Stimulated activated CD4-positive, alpha-beta T cell treated with anti-CD3 and anti-CD28 coated beads, Interleukin-1b, Interleukin-23, amount 100 ng/mL, for 4 hours (primary cell): ENCODE data around the gene PZP.
"Not testable (repeated sequence)": the region's sequence is repeated elsewhere in the genome, so short reads cannot be mapped to it uniquely, and the experiment has no call there.

Source experiments
- DNase-seq, 2 donors: peaks; one replicate each; pipeline ENCODE4 v3.0.0-alpha.2; 2020; ENCODE audit warnings: low read depth in 2 of 2

The PZP gene

DNA sequence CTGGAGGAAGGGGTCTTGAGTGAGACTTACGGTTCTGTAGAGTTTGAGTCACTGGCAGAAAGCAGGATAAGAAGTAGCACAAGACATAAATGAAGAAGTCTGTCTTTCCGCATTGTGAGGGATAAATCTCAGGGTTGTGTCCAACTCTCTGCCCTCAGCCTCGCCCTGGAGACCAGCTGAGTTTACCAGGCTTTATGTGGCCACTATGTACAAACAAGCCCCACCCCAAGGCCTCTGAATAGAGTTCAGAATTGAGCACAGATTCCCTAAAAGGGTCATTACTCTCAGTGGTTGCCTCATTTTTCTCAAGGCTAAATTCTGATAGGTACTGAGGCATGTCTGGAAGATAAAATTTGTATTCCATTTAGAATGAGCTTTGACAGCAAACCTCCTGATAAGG lies at the start of gene PZP:
PZP (minus strand) TSS at position 167 of the 400 bp plus-strand sequence; CDS start at position 113, 54 bp downstream.
- no peak for DNase-seq

DNA sequence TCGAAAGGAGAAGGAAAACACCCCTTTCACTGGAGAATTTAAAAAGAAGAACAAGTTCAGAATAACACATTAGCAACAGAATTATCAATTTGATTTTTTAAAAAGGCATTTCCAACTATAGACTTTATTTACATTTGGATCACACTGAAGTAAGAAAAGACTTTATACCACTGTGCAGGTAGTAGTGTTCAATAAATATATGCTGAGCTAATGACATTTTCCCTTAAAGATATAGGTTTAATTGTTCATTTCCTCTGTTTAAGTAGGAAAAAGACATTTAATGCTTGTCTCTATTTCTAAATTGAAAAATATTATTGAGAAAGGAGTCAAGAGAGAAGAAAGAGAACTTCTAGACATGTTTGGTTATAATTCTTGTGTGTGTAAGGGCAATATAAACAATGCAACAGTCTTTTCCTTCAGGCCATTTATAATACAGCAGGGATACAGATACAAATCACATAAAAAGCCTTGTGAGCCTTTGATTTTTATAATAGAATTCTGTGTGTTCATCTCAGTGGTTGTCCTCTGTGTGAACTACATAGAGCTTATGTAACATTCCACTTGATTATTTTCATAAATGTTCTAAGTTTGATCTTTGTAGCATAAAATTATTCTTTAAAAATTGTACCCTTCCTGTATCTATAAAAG lies 48.7 kb upstream of the PZP start:
- no peak for DNase-seq

DNA sequence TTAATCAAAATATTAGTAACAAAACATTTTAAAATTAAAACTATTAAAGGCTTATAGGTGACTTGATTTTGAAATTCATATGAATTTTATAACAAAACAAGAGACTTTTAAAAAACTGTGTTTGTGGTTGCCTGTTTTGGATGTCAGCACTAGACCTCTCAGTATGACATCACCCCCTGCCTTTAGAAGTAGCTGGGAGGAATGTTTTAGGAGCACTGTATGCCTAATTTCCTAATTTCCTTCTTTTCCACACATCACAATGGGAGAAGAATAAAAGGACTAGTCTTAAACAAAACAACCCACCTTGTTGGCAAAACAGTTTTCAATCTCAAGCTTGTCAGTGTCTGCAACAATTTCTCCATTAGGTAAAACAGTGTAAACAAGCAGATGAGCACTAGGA lies 48.1 kb upstream of the PZP start:
- no peak for DNase-seq

DNA sequence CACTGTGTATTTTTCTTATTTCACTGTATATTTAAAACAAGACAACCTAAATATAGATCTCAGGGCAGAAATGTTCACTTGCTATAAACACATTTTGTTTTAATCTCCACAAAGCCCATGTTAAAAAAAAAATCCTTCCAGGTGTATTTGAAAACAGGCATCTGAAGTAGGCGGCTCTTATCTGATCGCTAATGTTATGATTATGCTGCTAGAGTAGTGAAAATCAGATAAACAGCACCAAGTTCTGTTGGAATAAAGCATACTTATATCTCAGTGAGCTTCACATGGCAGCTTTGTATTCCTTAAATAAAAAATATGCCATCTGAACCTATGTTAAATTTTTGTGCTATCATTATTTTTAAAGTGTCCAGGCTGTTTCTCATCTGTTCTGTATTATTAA lies 47.6 kb upstream of the PZP start:
- DNase-seq, result no peak

DNA sequence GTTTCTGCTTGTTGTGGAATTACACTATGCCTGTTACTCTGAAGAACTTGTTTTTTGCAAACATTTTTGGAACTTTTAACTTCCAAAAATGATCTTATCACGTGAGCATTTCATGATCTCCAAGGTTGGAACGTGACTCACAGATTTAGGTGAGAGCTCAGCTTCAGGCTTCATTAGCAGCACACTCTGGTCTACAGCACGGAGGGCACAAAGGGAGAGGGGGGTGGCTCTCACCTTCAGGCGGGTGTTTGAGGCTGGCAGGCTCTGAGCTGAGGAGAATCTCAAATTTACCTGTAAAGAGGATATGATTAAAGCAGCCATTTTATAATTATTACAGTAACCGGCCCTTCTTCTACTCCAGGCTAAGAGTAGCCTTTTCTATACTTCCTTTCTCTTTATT lies 45.3 kb upstream of the PZP start:
- DNase-seq, result no peak

DNA sequence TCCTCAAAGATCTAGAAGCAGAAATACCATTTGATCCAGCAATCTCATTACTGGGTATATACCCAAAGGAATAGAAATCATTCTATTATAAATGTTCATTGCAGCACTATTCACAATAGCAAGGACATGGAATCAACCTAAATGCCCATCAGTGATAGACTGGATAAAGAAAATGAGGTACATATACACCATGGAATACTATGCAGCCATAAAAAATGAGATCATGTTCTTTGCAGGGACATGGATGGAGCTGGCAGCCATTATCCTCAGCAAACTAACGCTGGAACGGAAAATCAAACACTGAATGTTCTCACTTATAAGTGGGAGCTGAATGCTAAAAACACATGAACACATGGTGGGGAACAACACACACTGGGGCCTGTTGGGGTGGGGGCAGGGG lies 44.6 kb upstream of the PZP start:
- DNase-seq, result not testable (repeated sequence)

DNA sequence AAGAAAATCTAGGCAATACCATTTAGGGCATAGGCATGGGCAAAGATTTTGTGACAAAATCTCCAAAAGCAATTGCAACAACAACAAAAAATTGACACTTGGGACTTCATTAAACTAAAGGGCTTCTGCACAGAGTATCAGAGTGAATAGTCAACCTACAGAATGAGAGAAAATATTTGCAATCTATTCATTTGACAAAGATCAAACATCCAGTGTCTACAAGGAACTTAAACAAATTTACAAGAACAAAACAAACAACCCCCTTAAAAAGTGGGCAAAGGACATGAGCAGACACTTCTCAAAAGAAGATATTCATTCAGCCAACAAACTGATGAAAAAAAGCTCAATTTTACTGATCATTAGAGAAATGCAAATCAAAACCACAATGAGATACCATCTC lies 44.1 kb upstream of the PZP start:
- DNase-seq, result no peak

DNA sequence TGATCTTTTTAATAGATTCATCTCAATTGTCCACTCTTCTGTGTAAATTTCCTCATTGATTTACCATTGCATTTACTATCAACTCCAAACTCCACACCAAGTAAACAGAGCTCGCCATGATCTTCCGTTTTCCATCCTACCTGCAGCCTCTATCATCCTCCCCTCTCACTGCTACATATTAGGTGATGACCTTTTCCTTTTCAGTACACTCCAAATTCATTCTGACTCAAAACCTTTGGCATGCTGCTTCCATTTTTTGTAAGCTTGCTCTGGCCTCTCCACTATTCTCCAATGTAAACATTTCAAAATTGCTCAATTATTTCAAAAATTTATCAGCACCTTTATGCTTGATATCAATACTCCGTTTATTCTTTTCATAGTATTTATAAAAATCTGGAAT lies 40.2 kb upstream of the PZP start:
- DNase-seq, result no peak

DNA sequence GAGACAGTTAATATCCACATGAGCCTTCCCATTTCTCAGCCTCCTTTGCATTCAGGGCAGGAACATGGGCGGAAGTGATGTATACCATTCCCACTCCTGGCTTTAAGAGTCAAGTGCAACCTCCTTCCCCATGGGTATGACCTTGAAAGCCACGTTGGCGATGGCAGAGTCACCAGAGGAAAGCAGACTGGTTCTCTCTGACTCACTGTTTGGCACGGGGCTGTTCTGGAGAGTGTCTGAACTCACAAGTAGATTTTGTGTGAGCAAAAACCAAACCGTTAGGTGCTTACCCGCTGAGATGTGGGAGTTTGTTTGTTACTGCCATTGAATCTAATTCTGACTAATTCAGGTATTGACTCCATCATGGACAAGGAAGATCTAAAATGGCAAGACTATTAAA lies 36.7 kb upstream of the PZP start:
- DNase-seq, result peak in 1 of 2 donors; percentile 27

DNA sequence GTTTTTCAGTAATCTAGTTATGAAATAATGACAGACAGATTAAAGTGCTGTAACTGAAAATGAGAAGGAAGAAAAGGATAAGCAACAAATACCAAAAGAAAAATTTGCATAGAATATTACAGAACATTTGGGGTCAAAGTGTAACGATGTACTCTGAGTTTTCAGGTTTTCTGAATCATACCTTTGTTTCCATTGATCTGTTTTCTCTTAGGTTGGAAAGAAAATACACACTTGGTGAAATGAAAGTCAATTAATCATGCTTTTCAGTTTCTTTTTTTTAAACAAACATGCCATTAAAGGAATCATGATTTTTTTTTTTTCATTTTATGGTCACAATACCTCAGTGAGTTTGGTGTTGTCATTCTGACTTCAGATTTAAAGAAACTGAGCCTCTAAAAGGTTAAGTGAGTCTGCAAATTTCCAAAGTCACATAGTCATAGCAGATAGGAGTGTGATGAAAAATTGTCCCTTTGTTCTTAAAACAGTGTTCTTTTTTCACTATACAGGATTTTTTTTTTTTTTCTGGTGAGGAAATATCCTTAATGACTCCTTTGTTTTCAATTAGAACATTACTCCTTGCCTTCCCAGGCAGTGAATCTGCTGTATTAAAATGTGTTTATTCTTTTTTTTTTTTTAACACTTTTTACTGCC lies 35.9 kb upstream of the PZP start:
- DNase-seq, result no peak

DNA sequence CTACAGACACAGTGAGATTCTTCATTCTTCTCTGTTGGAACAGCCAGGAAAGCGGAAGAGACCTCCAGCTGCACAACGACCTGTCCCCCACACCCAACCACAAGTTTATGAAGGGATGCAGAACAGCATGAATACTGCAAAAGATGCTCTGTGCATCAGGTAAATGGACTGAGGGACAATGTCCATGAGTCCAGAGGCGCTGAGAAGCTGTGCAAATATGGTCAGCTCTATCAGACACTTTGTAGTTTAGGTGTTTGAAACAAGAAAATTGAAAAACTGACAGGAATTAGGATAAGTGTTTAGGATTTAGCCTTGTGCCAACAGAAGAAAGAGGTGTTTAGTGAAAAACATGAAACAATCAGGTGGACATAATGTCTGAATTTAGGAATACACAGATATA lies 33.1 kb upstream of the PZP start:
- DNase-seq, result no peak

DNA sequence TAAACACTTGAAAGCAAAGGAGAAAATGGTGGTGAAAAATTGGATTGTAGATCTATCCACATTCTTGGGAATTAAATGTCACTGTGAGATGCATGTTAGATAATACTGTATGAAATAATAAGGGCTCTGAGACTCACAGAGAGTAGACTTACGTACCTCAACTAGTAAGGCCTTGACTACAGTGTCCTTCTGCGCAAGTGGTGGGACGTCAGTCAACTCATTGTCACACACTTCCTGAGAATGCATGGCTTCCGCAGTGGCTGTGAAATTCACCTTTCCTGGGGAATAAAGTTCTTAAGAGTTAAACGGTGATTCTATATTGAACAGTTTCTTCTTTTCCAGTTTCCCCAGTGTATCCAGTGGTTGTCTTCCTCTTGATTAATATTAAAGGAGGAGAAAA lies 32.6 kb upstream of the PZP start:
- no peak for DNase-seq

DNA sequence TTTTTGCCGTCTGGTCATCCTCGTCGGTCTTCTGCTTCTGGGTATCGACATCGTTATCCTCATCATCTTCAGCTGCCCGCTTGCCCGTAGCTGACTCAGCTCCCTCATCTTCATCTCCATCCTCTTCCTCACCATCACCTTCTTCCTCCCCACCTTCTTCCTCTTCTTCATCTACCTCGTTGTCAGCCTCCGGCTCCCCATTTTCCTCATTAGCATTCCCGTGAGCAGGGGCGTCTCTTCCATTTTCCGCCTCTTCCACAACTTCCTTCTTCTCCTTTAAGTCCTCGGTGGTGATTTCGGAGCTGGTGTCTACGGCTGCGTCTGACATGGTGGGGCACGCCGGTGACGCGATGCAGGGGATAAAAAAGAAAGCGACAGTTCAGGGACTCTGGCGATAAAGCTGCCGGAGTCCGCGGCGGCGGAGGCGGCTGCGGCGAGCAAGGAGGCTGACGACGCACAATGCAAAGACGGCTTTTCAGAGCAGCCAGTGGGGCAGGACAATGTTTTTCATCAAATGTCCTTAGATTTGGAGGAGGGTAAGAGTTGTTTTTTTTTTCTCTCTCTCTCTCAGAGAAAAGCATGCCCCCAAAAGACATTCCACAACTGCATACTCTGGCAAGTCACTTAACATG lies 31.9 kb upstream of the PZP start:
- peak; percentile 13 to 24 for DNase-seq

DNA sequence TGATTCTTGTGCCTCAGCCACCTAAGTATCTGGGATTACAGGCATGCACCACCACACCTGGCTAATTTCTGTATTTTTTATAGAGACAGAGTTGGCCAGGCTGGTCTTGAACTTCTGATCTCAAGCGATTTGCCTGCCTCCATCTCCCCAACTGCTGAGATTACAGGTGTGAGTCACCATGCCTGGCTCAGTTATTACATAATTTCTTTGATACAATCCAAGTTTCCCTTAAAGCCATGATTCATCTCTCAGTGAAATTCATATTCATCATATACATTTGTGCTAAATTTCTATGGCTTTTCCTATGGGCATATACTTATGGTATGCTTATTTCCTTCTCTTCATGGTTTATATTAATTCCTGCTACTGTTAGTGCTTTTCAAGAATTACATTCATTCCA lies 29.1 kb upstream of the PZP start:
- DNase-seq, result no peak

DNA sequence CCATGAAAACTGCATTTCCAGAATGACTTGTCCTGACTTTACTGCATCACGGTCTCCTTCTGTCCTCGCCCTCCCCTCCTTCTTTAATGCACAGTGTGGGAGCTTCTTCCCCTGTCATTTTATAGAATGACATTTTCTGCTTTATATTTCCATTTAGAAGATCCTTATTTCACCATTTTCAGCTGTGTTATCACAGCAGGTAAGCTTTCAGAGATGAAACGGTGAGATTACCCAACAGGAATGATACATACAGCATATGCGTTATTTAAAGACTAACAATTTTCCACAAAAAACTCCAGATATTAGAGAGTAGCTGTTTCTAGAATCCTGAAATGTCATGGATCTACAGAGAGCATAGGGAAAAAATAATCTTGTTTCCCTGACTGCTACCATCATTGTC lies 27.3 kb upstream of the PZP start:
- DNase-seq, result no peak

DNA sequence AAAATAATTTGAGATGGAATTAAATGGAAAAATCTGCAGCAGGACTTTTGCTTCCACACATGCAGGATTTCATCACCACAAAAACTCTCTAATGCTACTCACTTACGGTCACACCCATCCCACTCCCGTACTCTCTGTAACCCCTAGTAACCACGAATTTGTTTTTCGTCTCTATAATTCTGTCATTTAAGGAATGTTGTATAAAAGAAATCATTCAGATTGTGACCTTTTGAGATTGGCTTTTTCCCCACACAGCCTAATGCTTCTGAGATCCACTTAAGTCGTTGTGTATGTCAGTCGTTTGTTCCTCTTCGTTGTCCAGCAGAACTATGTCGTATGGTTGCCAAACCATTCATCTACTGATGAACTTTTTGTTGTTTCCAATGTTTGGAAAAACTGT lies 19.8 kb upstream of the PZP start:
- no peak for DNase-seq

DNA sequence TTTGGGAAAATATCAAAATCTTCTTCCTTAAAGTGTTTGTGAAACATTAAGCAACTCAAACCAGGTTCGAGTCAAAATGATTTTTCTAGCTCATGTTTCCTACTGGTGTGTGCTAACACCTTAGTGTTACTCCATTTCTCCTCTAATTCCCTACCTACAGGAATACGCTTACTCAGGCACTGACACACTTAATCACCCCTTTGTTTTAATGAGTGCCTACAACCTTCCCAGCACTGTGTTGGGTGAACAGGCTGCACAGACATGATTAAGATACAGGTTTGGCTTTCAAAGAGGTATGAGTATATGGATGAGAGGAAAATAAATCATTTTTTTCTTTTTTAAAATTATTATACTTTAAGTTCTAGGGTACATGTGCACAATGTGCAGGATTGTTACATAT lies 15.6 kb upstream of the PZP start:
- no peak for DNase-seq

DNA sequence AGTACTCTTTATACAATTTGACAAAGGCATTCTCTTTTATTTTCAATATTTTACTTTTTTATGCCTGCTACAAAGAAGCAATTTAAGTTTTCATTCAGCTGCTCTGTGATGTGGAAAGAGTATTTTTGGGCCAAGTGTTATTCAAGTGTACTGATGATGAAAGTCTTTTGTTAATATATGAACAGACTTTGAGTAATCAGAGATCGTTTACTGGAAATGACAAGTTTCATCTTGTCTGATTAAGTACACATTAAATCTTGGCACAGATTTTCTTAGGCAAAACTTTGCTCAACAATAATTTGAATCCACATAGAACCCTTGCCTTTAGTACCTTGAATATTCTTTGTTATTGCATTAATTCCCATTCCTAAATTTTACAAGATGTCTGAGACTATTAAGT lies 13.3 kb upstream of the PZP start:
- no peak for DNase-seq

DNA sequence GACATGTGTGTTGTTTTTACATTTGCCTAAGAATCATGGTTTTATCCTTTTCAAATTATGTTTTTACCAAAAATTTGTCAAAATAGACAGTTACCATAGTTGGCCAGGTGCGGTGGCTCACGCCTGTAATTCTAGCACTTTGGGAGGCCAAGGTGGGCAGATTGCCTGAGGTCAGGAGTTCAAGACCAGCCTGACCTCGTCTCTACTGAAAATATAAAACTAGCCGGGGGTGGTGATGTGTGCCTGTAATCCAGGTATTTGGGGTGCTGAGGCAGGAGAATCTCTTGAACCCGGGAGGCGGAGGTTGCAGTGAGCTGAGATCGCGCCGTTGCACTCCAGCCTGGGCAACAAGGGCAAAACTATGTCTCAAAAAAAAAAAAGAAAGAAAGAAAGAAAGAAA lies 12.8 kb upstream of the PZP start:
- DNase-seq, result not testable (repeated sequence)

DNA sequence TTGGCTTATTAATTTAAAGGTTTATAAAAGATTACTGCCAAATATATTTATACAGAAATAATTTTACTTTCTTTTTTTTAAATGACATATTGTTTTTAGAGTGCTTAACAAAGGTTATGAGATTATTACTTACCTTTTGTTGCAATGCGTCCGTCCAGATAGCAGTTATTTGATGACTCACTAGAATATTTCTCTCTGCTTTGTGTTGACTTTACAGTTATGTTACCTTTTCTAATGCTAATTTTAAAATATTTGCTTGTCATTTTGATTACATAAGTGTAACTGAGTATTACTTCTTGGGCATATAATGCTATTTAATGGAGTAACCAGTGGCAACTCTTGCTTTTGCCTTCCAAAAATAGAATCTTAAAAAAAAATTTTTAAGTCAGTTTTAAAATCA lies 6.3 kb upstream of the PZP start:
- DNase-seq, result no peak

DNA sequence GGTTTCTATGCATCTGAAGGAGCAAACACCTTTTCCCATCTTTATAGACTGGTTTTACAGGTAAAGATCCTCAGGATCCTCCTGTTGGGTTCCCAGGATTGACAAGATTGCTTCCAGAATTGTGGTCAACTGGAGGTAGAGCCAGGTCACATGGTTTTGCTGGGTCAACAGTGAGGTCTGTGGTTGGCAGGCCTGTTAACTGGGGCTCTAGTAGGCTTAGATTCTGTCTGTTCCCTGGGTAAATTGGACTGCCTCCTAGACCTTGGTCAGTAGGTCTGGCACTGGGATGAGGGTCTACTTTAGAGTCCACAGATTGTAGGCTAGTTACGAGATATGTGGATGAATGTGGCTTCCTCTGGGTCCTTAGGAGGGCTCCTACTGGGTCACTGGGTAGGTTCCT lies 3.5 kb upstream of the PZP start:
- no peak for DNase-seq

DNA sequence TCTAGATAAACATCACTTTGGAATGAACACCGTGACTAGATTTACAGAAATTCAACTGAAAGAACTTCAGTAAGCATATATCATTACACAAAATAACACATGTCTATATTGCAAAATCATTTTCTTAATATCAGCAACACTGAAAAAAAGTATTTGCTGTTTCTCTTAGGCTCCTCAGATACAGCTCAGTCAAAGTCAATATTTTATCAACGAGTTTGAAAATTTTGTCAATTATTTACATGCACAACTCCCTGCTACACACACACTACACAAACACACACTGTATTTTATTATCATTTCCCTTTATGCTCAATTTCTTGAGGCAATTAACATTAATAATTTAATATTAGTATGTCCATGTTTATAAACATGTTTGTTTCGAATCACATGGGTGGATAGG lies 3.8 kb downstream of the PZP start:
- DNase-seq, result no peak

DNA sequence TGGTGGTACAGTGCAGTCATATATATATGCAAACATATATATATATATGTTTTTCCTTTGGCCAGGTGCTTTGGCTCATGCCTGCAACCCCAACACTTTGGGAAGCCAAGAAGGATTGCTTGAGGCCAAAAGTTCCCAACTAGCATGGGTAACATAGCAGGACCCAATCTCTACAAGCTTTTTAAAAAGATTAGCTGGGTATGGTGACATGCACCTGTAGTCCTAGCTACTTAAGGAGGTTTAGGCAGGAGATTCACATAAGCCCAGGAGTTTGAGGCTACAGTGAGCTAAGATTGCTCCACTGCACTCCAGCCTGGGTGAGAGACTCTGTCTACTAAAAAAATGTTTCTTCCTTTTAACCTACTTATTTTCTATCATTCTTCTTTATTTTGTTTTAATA lies 10.2 kb downstream of the PZP start:
- DNase-seq, result no peak

DNA sequence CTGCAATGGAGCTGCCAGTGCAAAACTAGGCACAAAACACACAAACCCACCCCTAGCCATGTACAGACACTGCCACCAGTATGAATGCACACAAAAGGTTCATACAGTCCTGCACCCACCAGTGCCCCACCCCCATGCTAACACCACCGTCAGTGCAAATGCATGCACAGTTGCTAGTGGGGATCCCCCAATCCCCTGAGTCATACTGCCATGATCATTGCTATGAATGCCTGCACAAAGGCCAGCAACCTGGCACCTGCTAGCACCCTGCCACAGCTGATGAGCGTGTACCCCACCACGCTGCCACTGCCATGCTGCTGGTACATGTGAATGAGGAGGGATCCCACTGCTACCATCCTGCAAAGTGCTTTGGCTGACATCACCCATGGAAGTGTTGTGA lies 23.9 kb downstream of the PZP start:
- no peak for DNase-seq
